Transverse colon (tissue), 4 donors: ENCODE data around the gene SNPH. TPM values are rescaled to one million over a fixed set of nuclear protein-coding genes. Genes with fewer than 3 reads are reported as not detected.

Experiments
- DNase-seq: peaks from one replicate; pipeline ENCODE4 v3.0.0-alpha.2; 2019
- H3K27ac ChIP-seq, 4 donors: fragments of 200-600 bp; sonication (generic); 2 replicates each; pipeline ENCODE4 v1.5.1; 2016 to 2018; ENCODE audit warnings: inconsistent platforms in 4 of 4
- H3K27me3 ChIP-seq: fragments of 200-600 bp; sonication (generic); 2 replicates; pipeline ENCODE4 v1.5.1; 2017; ENCODE audit warnings: inconsistent platforms
- H3K36me3 ChIP-seq, 4 donors: fragments of 200-600 bp; sonication (generic); 2 replicates each; pipeline ENCODE4 v1.5.1; 2017 to 2019; ENCODE audit warnings: inconsistent platforms in 4 of 4
- H3K4me1 ChIP-seq, 4 donors: fragments of 200-600 bp; sonication (generic); 2 replicates each; pipeline ENCODE4 v1.5.1; 2017 to 2020; ENCODE audit warnings: inconsistent platforms in 4 of 4
- H3K4me3 ChIP-seq, 4 donors: fragments of 200-600 bp; sonication (generic); 1 replicate in 1 of 4; 2 replicates in 3 of 4; pipeline versions ENCODE4 v1.5.1 to v1.6.1; 2017 to 2019; ENCODE audit warnings: inconsistent platforms in 4 of 4
- H3K9me3 ChIP-seq, 2 donors: fragments of 200-600 bp; sonication (generic); 2 replicates each; pipeline ENCODE4 v1.5.1; 2017 to 2019; ENCODE audit warnings: inconsistent platforms in 2 of 2
- CTCF ChIP-seq, 5 experiments: fragments of 200-600 bp in 3 of 5; fragments of 450-650 bp in 2 of 5; sonication (generic) in 3 of 5; IDR thresholded peaks; 1 replicate in 2 of 5; 2 replicates in 3 of 5; pipeline ENCODE4 v1.5.1; 2016 to 2017; ENCODE audit warnings: antibody characterized with exemption in 5 of 5, inconsistent platforms in 3 of 5, mild to moderate bottlenecking in 2 of 5, moderate library complexity in 1 of 5
- EP300 ChIP-seq: sonication (generic); formaldehyde crosslinking; IDR thresholded peaks from one replicate; pipeline ENCODE4 v1.6.1; 2017; ENCODE audit warnings: antibody characterized with exemption, low read depth
- POLR2A ChIP-seq: fragments of 450-650 bp; IDR thresholded peaks from one replicate; pipeline ENCODE4 v1.6.1; 2016; ENCODE audit warnings: antibody characterized with exemption, mild to moderate bottlenecking, moderate library complexity
- POLR2AphosphoS5 ChIP-seq, 3 donors: sonication (generic); formaldehyde crosslinking; IDR thresholded peaks; one replicate each; pipeline ENCODE4 v1.6.1; 2016; ENCODE audit warnings: antibody characterized with exemption in 3 of 3
- WGBS, 2 donors: methylation state at CpG; one replicate each; pipeline ENCODE4 v1.1.5; 2018; ENCODE audit warnings: low coverage in 1 of 2; 5-methylcytosine and 5-hydroxymethylcytosine counted together
- in situ Hi-C, 4 donors: fragments of 200-750 bp; cut with MboI; loops; one replicate each; pipeline versions ENCODE4 v1.15.0 to v1.15.1; 2017; ENCODE audit warnings: low sequenced_read_pairs in 3 of 4, low pct_ligation_motif_present in 1 of 4, low pct_unique_long_range_greater_than_20kb in 1 of 4
- intact Hi-C: fragments of 100-400 bp; cut with DNase I; formaldehyde crosslinking; loops from one replicate; pipeline ENCODE4 v1.15.1; 2023; ENCODE audit warnings: low total_unique reads
- total RNA-seq, 4 donors: library from RNA; depleted of rRNA; stranded (reverse); fragments of >200 nt; gene quantifications; one replicate each; pipeline ENCODE4 v1.1.0, GENCODE V29; 2016

Gene SNPH
- total RNA-seq, 4 donors from 2014 or later, result 2.2 to 2.6 (median 2.3) TPM

GRCh38 chr20:1241456-1241855 is 24.6 kb upstream of the SNPH start:
- no peak for TF ChIP-seq POLR2A
- H3K4me1 ChIP-seq, result no peaks in the 10 kb centered on the region
- H3K27ac ChIP-seq, result no peak overlapping the region
- H3K36me3 ChIP-seq, result no peaks in the 10 kb centered on the region
- no peak for DNase-seq
- no peak overlapping the region for H3K4me3 ChIP-seq
- intact Hi-C loops, result no loop called here
- no peaks in the 10 kb centered on the region for H3K9me3 ChIP-seq
- peaks cover 12% of the 10 kb centered on the region for H3K27me3 ChIP-seq
- in situ Hi-C loops, result no loop called here

GRCh38 chr20:1242099-1242498 is 24.0 kb upstream of the SNPH start:
- no peak for DNase-seq
- intact Hi-C loops, result no loop called here
- 82% methylated on average over 3 of the region's 3 CpGs; no CpG with 5 or more reads in 1 of the 2 donors for WGBS, 2 donors
- H3K4me1 ChIP-seq, result no peaks in the 10 kb centered on the region
- no peaks in the 10 kb centered on the region for H3K36me3 ChIP-seq
- no peaks in the 10 kb centered on the region for H3K9me3 ChIP-seq
- H3K4me3 ChIP-seq, result no peak overlapping the region
- H3K27ac ChIP-seq, result no peak overlapping the region
- TF ChIP-seq POLR2A (no peak), EP300 (no peak), CTCF (IDR thresholded peaks at IDR 0.05) (no peak), POLR2AphosphoS5 (IDR thresholded peaks at IDR 0.05) (no peak)
- peaks cover 12% of the 10 kb centered on the region for H3K27me3 ChIP-seq
- in situ Hi-C loops, result no loop called here

DNA sequence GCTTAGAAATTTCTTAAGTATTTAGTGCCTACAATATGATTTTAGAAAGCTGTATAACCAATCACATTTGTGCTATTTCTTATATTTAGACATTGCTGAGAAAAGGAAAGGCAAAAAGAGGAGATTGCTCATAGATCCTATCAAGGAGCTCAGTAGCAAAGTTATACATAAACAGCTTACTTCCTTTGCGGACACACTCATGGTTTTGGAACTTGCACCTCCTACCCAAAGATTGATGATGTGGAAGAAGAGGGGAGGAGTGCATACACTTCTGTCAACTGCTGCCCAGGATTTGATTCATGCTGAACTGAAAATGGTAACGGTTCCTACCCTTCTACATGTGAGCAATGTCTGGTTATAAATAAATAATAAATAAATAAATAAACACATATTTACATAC is 23.6 kb upstream of the SNPH start:
- DNase-seq, result no peak
- Histone ChIP-seq H3K36me3 (no peaks in the 10 kb centered on the region), H3K4me3 (no peak overlapping the region), H3K9me3 (no peaks in the 10 kb centered on the region), H3K27me3 (peaks cover 12% of the 10 kb centered on the region), H3K27ac (no peak overlapping the region), H3K4me1 (no peaks in the 10 kb centered on the region)
- TF ChIP-seq POLR2A, result no peak
- no peak for TF ChIP-seq CTCF (IDR thresholded peaks at IDR 0.05)
- TF ChIP-seq EP300, result no peak
- no peak for TF ChIP-seq POLR2AphosphoS5 (IDR thresholded peaks at IDR 0.05)
- in situ Hi-C loops (no loop called here), intact Hi-C loops (no loop called here)
- WGBS, 2 donors, result 53 to 64% methylated on average over 2 of the region's 2 CpGs

GRCh38 chr20:1245578-1245977 is 20.5 kb upstream of the SNPH start:
- in situ Hi-C loops (no loop called here), intact Hi-C loops (no loop called here)
- no peaks in the 10 kb centered on the region for H3K9me3 ChIP-seq

More at GRCh38 chr20:1245578-1245977, 20.5 kb upstream of the SNPH start:
- Histone ChIP-seq H3K4me3 (no peak overlapping the region), H3K4me1 (no peaks in the 10 kb centered on the region), H3K27me3 (peaks cover 10% of the 10 kb centered on the region), H3K27ac (no peak overlapping the region), H3K36me3 (no peaks in the 10 kb centered on the region)
- DNase-seq, result no peak
- WGBS, 2 donors, result 66% methylated on average over 2 of the region's 2 CpGs; no CpG with 5 or more reads in 1 of the 2 donors
- TF ChIP-seq POLR2AphosphoS5 (IDR thresholded peaks at IDR 0.05), result no peak
- no peak for TF ChIP-seq POLR2A
- no peak for TF ChIP-seq EP300
- no peak for TF ChIP-seq CTCF (IDR thresholded peaks at IDR 0.05)
